Measurements from ENCODE around the gene TMEM252.

TMEM252 gene

DNA sequence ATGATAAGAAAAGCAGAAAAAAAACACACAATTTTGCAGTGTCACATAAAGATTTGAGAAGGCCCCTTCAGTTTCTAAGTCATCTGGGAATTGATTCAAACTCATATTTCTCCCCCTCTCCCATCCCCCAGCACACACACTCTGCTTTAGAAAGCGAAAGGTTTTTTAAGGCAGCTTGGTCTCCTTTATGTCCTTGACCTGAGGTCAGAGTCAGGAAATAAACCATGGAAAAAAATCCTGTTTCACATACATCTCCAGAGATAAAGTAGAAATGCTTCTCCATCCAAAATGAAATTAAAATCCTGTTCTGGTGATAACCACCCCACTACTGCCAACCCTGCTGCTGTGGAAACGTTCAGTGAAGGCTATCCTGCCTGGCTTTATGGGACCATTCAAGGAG, 52.6 kb downstream of the TMEM252 start:
- Mint-ChIP-seq H3K27ac (peak overlapping the region; percentile 24 to 63 (median 36)), H3K36me3 (ENCODE audit: low read depth) (peaks cover 69% of the 10 kb centered on the region), H3K4me3 (no peak overlapping the region), H3K4me1 (peaks cover 27% of the 10 kb centered on the region), H3K27me3 (ENCODE audit: low read depth) (no peaks in the 10 kb centered on the region), H3K9me3 (peaks cover 27% of the 10 kb centered on the region)
- no peak for TF ChIP-seq CTCF (IDR thresholded peaks at IDR 0.05; ENCODE audit: unreplicated experiment in 3 of 3)

Data from nephron (organoid).